ENCODE data around the gene CD276. TPM values are rescaled to one million over a fixed set of nuclear protein-coding genes. Genes with fewer than 3 reads are reported as not detected.

Gene CD276
- total RNA-seq, 1 experiment from 2014 or later = 75.4 TPM

DNA sequence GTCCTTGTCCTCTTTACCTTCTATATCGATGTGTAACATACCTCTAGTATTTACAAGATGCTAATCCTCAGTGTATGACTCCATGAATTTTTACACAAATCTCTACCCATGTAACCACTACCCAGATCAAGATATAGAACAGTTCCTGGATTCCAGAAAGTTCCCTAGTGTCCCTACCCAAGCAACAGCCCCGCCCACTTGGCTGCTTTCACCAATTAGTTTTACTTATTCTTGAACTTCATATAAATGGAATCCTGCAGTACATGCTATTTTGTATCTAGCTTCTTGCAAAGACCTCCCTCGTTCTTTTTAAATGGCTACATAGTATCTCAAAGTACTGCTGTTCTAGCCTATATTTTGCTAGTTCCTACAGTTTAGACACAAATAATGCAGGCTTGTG is 33.0 kb downstream of the CD276 start:
- Histone ChIP-seq H3K9ac (ENCODE audit: low read length) (no peak overlapping the region), H3K4me3 (replicated peaks in 1 of 2; ENCODE audit: low read depth in 1 of 2, low read length in 2 of 2) (no peak overlapping the region), H3K79me2 (ENCODE audit: insufficient read depth, low read length) (no peaks in the 10 kb centered on the region), H2AFZ (ENCODE audit: low read depth, low read length, poor library complexity, severe bottlenecking) (no peak overlapping the region), H3K27ac (ENCODE audit: low read depth, low read length) (no peak overlapping the region), H3K9me3 (ENCODE audit: control insufficient read depth in 1 of 2, insufficient read depth in 1 of 2, low read depth in 1 of 2, low read length in 2 of 2) (no peaks in the 10 kb centered on the region), H3K4me2 (ENCODE audit: low read length) (no peak overlapping the region), H3K27me3 (ENCODE audit: insufficient read depth, low read length) (no peaks in the 10 kb centered on the region), H3K4me1 (ENCODE audit: control insufficient read depth in 1 of 2, insufficient read depth in 2 of 2, low read length in 2 of 2) (no peaks in the 10 kb centered on the region), H3K36me3 (ENCODE audit: control insufficient read depth in 1 of 2, insufficient read depth in 2 of 2, low read length in 2 of 2) (peaks cover 0 to 4% of the 10 kb centered on the region in 2 experiments; a peak in 1 of 4 replicates), H4K20me1 (ENCODE audit: insufficient read depth) (no peaks in the 10 kb centered on the region), H3K9me2 (ENCODE audit: insufficient read depth) (no peaks in the 10 kb centered on the region)
- ChIA-PET RAD21 (ENCODE audit: low non-redundant PET in 1 of 2, low total read pairs in 2 of 2, uncharacterized antibody in 2 of 2, unreplicated experiment in 2 of 2) (no interaction called here), POLR2A (no interaction called here), CTCF (interaction anchor here (1.3 kb wide), 1 partner anchor 12 kb away, joined by 5 read pairs; no protein-coding TSS in a partner anchor)
- TF ChIP-seq CTCF (IDR thresholded peaks at IDR 0.05 in 2 of 3, conservative IDR thresholded peaks at IDR 0.05 in 1 of 3; ENCODE audit: borderline replicate concordance in 1 of 3, insufficient read depth in 1 of 3, low read depth in 2 of 3, low read length in 2 of 3) (no peak), TCF7L2 (IDR thresholded peaks at IDR 0.05; ENCODE audit: borderline replicate concordance, extremely low read depth, insufficient read depth, insufficient read length) (no peak), EGR1 (IDR thresholded peaks at IDR 0.05; ENCODE audit: low read depth) (no peak), CEBPB (IDR thresholded peaks at IDR 0.05; ENCODE audit: low read depth) (no peak), ZFX (IDR thresholded peaks at IDR 0.05) (no peak), RAD21 (IDR thresholded peaks at IDR 0.05; ENCODE audit: low read depth) (no peak), SP1 (IDR thresholded peaks at IDR 0.05; ENCODE audit: low read depth) (no peak), POLR2AphosphoS5 (IDR thresholded peaks at IDR 0.05; ENCODE audit: low read depth, low read length) (no peak), EZH2phosphoT487 (IDR thresholded peaks at IDR 0.05; ENCODE audit: borderline replicate concordance) (no peak), FOSL1 (IDR thresholded peaks at IDR 0.05; ENCODE audit: low read depth) (no peak), YY1 (IDR thresholded peaks at IDR 0.05; ENCODE audit: extremely low read depth, insufficient replicate concordance, low read depth, low read length) (no peak), JUND (IDR thresholded peaks at IDR 0.05) (no peak), ZBTB33 (IDR thresholded peaks at IDR 0.05; ENCODE audit: extremely low read depth, insufficient replicate concordance, low read length) (no peak), ZNF274 (IDR thresholded peaks at IDR 0.05; ENCODE audit: low read depth, low read length) (no peak), SIN3A (IDR thresholded peaks at IDR 0.05; ENCODE audit: low read depth) (no peak), CBX3 (IDR thresholded peaks at IDR 0.05; ENCODE audit: low read depth) (no peak), POLR2A (IDR thresholded peaks at IDR 0.05; ENCODE audit: borderline replicate concordance, extremely low read depth, insufficient read depth, insufficient read length) (no peak), EZH2 (IDR thresholded peaks at IDR 0.05) (no peak), SRF (IDR thresholded peaks at IDR 0.05; ENCODE audit: low read depth) (no peak)
- TF ChIP-seq, protein P1, sequence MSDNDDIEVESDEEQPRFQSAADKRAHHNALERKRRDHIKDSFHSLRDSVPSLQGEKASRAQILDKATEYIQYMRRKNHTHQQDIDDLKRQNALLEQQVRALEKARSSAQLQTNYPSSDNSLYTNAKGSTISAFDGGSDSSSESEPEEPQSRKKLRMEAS (IDR thresholded peaks at IDR 0.05) = no peak
- ATAC-seq (no peak), DNase-seq (ENCODE audit: low read depth, low spot score) (no peak)
- intact Hi-C loops (cut with micrococcal nuclease) = no loop called here
- no TSS peak for BruUV-seq (replicated peaks)

Measured in HCT116 (cell line).